HG03064 (cell line): Measurements from ENCODE around the gene TASP1.
"Not testable (repeated sequence)": the region's sequence is repeated elsewhere in the genome, so short reads cannot be mapped to it uniquely, and the experiment has no call there.

ENCODE experiments used
- ATAC-seq: cut with Tn5 transposase; IDR thresholded peaks from one replicate; pipeline ENCODE4 v1.9.1; 2021; ENCODE audit warnings: low read depth; ENCODE audit not compliant: unreplicated experiment

TASP1 gene

GRCh38 chr20:13357782-13358181 lies 280.9 kb downstream of the TASP1 start:
- ATAC-seq: not testable (repeated sequence)

- ATAC-seq: no peak
Measured at GRCh38 chr20:13356591-13356990, 282.1 kb downstream of the TASP1 start.

- ATAC-seq: no peak
Measured at GRCh38 chr20:13355941-13356486, 282.7 kb downstream of the TASP1 start.

- ATAC-seq: no peak
Measured at GRCh38 chr20:13355411-13355810, 283.3 kb downstream of the TASP1 start.

GRCh38 chr20:13353261-13353945 lies 285.3 kb downstream of the TASP1 start:
- ATAC-seq: no peak

GRCh38 chr20:13349235-13349604 lies 289.5 kb downstream of the TASP1 start:
- ATAC-seq: no peak

GRCh38 chr20:13348311-13349234 lies 290.2 kb downstream of the TASP1 start:
- ATAC-seq: no peak

GRCh38 chr20:13344671-13345070 lies 294.1 kb downstream of the TASP1 start:
- ATAC-seq: no peak

GRCh38 chr20:13342469-13343242 lies 296.1 kb downstream of the TASP1 start:
- ATAC-seq: no peak

- ATAC-seq: no peak
Measured at GRCh38 chr20:13341737-13342393, 296.9 kb downstream of the TASP1 start.

GRCh38 chr20:13340088-13340487 lies 298.6 kb downstream of the TASP1 start:
- ATAC-seq: no peak
